Activated gamma-delta T cell (primary cell): ENCODE data around the gene INPP5K.

Source experiments
- DNase-seq: peaks from one replicate; lab custom pipeline; 2025; lab: John Stamatoyannopoulos, UW

The INPP5K gene

GRCh38 chr17:1485423-1486376 lies 30.7 kb downstream of the INPP5K start:
- DNase-seq: peak; percentile 65

- DNase-seq: no peak
Measured at GRCh38 chr17:1484676-1485422, 31.6 kb downstream of the INPP5K start.

GRCh38 chr17:1484060-1484535 lies 32.3 kb downstream of the INPP5K start:
- DNase-seq: no peak

GRCh38 chr17:1482680-1483079 lies 33.7 kb downstream of the INPP5K start:
- DNase-seq: no peak

GRCh38 chr17:1481736-1482135 lies 34.7 kb downstream of the INPP5K start:
- DNase-seq: no peak

- no peak for DNase-seq
Measured at GRCh38 chr17:1480747-1481465, 35.5 kb downstream of the INPP5K start.

GRCh38 chr17:1478418-1478817 lies 38.0 kb downstream of the INPP5K start:
- no peak for DNase-seq

GRCh38 chr17:1475321-1475854 lies 41.0 kb downstream of the INPP5K start:
- DNase-seq: no peak

- no peak for DNase-seq
Measured at GRCh38 chr17:1474402-1475189, 41.8 kb downstream of the INPP5K start.

GRCh38 chr17:1473841-1474240 lies 42.6 kb downstream of the INPP5K start:
- DNase-seq: no peak

GRCh38 chr17:1473170-1473569 lies 43.2 kb downstream of the INPP5K start:
- no peak for DNase-seq

GRCh38 chr17:1471911-1472821 lies 44.2 kb downstream of the INPP5K start:
- DNase-seq: no peak

- DNase-seq: no peak
Measured at GRCh38 chr17:1471490-1471889, 44.9 kb downstream of the INPP5K start.

GRCh38 chr17:1470755-1471462 lies 45.5 kb downstream of the INPP5K start:
- no peak for DNase-seq

- no peak for DNase-seq
Measured at GRCh38 chr17:1470071-1470754, 46.2 kb downstream of the INPP5K start.

GRCh38 chr17:1469231-1469852 lies 47.1 kb downstream of the INPP5K start:
- DNase-seq: no peak

- DNase-seq: no peak
Measured at GRCh38 chr17:1467898-1468492, 48.4 kb downstream of the INPP5K start.

GRCh38 chr17:1467258-1467657 lies 49.2 kb downstream of the INPP5K start:
- DNase-seq: no peak
